GM12878 (cell line): Measurements from ENCODE around the gene IL17RE.
"Not testable (repeated sequence)": the region's sequence is repeated elsewhere in the genome, so short reads cannot be mapped to it uniquely, and the experiment has no call there.

Experiments used
- E2F4 ChIP-seq: IDR thresholded peaks from 2 replicates; pipeline ENCODE4 v1.6.1; 2012; ENCODE audit warnings: low read depth, low read length, improper control_type of control experiment
- NFIC ChIP-seq: IDR thresholded peaks from 2 replicates; pipeline ENCODE4 v1.6.1; 2012; ENCODE audit warnings: low read depth, mild to moderate bottlenecking, inconsistent platforms, low read length, moderate library complexity
- SREBF2 ChIP-seq: IDR thresholded peaks from 2 replicates; pipeline ENCODE4 v1.6.1; 2012; ENCODE audit warnings: mild to moderate bottlenecking, low read length

- not testable (repeated sequence) for TF ChIP-seq SREBF2, E2F4, NFIC
These were observed 26.4 kb upstream of the IL17RE start for GRCh38 chr3:9876255-9876654.
